Measurements from ENCODE around the gene HCST. TPM values are rescaled to one million over a fixed set of nuclear protein-coding genes. Genes with fewer than 3 reads are reported as not detected.

HCST gene
- total and polyA plus RNA-seq, 3 donors from 2014 or later: 0.87 to 16.8 (median 3.5) TPM

DNA sequence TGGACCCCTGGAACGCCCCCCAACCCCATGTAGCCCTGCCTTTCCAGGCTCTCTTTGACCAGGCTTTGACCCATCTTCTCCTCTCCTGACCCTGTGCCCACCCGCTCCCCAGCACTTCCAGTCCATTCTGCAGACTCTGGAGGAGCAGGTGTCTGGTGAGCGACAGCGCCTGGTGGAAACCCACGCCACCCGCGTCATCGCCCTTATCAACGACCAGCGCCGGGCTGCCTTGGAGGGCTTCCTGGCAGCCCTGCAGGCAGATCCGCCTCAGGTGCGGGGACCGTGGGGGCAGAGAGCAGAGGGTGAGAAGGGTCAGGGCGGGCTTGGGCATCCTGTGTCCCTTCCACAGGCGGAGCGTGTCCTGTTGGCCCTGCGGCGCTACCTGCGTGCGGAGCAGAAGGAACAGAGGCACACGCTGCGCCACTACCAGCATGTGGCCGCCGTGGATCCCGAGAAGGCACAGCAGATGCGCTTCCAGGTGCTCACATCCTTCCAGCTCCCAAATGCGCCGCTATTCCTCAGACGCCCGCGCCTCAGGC, 27.9 kb upstream of the HCST start:
- Histone ChIP-seq H3K4me3 (no peak overlapping the region), H3K27me3 (no peaks in the 10 kb centered on the region), H3K9me3 (no peaks in the 10 kb centered on the region), H3K4me1 (no peaks in the 10 kb centered on the region), H3K36me3 (ENCODE audit: low read depth, missing control alignments) (no peaks in the 10 kb centered on the region), H3K27ac (no peak overlapping the region)
- no peak for DNase-seq
- intact Hi-C loops (cut with DNase I; ENCODE audit: low total_unique reads): no loop called here
- 92 to 93% methylated on average over 28 to 32 of the region's 32 CpGs for WGBS, 2 donors
- TF ChIP-seq, protein P1, sequence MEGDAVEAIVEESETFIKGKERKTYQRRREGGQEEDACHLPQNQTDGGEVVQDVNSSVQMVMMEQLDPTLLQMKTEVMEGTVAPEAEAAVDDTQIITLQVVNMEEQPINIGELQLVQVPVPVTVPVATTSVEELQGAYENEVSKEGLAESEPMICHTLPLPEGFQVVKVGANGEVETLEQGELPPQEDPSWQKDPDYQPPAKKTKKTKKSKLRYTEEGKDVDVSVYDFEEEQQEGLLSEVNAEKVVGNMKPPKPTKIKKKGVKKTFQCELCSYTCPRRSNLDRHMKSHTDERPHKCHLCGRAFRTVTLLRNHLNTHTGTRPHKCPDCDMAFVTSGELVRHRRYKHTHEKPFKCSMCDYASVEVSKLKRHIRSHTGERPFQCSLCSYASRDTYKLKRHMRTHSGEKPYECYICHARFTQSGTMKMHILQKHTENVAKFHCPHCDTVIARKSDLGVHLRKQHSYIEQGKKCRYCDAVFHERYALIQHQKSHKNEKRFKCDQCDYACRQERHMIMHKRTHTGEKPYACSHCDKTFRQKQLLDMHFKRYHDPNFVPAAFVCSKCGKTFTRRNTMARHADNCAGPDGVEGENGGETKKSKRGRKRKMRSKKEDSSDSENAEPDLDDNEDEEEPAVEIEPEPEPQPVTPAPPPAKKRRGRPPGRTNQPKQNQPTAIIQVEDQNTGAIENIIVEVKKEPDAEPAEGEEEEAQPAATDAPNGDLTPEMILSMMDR (IDR thresholded peaks at IDR 0.05): no peak
- TF ChIP-seq POLR2A (IDR thresholded peaks at IDR 0.05): no peak

DNA sequence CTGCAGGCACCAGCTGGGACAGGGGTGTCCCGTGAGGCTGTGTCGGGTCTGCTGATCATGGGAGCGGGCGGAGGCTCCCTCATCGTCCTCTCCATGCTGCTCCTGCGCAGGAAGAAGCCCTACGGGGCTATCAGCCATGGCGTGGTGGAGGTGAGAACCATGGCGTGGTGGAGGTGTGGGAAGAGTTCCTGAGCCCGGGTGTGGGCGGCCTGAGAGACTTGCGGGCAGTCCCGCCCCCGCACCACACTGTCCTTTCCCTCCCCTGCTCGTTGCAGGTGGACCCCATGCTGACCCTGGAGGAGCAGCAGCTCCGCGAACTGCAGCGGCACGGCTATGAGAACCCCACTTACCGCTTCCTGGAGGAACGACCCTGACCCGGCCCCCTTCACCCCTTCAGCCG, 23.3 kb upstream of the HCST start:
- Histone ChIP-seq H3K27ac (no peak overlapping the region), H3K27me3 (no peaks in the 10 kb centered on the region), H3K9me3 (no peaks in the 10 kb centered on the region), H3K4me3 (no peak overlapping the region), H3K4me1 (no peaks in the 10 kb centered on the region), H3K36me3 (ENCODE audit: low read depth, missing control alignments) (no peaks in the 10 kb centered on the region)
- intact Hi-C loops (cut with DNase I; ENCODE audit: low total_unique reads): no loop called here
- WGBS, 2 donors: 30 to 32% methylated on average over 12 to 23 of the region's 23 CpGs
- no peak for DNase-seq
- no peak for TF ChIP-seq POLR2A (IDR thresholded peaks at IDR 0.05)
- TF ChIP-seq, protein P1 (IDR thresholded peaks at IDR 0.05): no peak

DNA sequence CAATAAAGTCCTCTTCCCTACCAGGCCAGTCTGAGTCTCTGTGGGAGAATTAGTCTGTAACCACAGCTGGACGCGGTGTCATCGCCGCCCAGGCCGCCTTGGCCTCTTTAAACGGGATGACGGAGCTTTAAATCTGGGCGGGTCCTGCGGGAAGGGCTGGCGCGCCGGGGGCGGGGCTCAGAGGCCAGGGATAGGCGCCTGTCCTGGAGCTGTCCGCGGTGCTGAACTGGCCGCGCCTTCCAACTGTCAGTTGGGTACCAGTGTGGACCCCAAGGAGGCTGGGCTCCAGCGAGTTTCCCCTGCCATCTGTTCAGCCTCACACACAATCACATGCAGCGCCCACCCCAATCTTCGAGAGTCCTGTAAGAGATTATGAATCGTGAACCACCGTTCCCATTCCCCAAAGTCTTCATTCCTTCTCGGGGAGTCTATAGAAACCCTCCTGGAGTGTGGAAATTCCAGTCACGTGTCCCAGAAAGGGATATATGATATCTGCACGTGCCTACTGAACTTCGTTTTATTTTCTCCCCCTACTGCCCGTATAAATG, 22.5 kb upstream of the HCST start:
- Histone ChIP-seq H3K9me3 (no peaks in the 10 kb centered on the region), H3K4me3 (no peak overlapping the region), H3K4me1 (no peaks in the 10 kb centered on the region), H3K27ac (no peak overlapping the region), H3K27me3 (no peaks in the 10 kb centered on the region), H3K36me3 (ENCODE audit: low read depth, missing control alignments) (no peaks in the 10 kb centered on the region)
- no peak for TF ChIP-seq POLR2A (IDR thresholded peaks at IDR 0.05)
- TF ChIP-seq, protein P1 (IDR thresholded peaks at IDR 0.05): no peak
- peak; percentile 94 for DNase-seq
- 2% methylated on average over 19 to 28 of the region's 28 CpGs for WGBS, 2 donors
- intact Hi-C loops (cut with DNase I; ENCODE audit: low total_unique reads): loop anchor here (2.0 kb wide), 1 partner anchor 53 kb away; no protein-coding TSS in a partner anchor

DNA sequence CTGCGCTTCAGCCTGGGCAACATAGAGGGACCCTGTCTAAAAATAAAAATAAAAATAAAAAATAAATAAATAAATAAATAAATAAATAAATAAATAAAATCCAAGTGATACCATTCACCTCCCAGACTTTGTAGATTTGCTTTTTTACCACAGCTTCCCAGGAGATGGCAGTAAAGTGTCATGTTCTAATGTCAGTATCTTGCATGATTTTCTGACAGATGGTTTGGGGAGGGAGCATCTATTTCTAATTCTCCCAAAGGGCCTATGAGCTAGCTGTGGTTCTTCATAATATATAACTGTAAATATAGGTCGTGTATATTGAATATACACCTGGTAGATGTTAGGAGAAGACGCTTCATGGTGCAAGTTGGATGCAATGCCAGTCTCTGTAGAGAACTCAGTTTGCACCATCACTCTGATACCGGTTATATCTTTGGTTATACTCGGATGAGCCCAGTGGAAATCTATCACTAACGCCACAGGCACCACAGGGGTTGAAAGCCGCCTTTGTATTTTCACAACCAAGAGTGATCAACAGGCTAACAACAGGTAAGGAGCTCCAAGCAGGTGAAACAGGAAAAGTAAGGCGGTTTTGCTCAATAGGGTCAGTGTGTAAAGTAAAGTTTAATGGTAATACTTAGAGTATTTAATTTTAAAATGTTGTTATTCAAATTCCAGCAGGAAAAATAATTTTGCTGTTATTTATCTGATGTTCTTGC, 20.1 kb upstream of the HCST start:
- no peaks in the 10 kb centered on the region for H3K36me3 ChIP-seq (ENCODE audit: low read depth, missing control alignments)
- H3K27me3 ChIP-seq: no peaks in the 10 kb centered on the region
- 44 to 52% methylated on average over 8 of the region's 8 CpGs for WGBS, 2 donors
- H3K4me1 ChIP-seq: no peaks in the 10 kb centered on the region
- H3K4me3 ChIP-seq: no peak overlapping the region
- no peak overlapping the region for H3K27ac ChIP-seq
- peak; percentile 41 for DNase-seq
- H3K9me3 ChIP-seq: no peaks in the 10 kb centered on the region
- intact Hi-C loops (cut with DNase I; ENCODE audit: low total_unique reads): no loop called here
- no peak for TF ChIP-seq POLR2A (IDR thresholded peaks at IDR 0.05)
- TF ChIP-seq, protein P1 (IDR thresholded peaks at IDR 0.05): peak in 2 of 3 experiments; percentile 24 to 45
